HG03575 (cell line): ENCODE results near the gene GOLGA6A.
"Not testable (repeated sequence)": the region's sequence is repeated elsewhere in the genome, so short reads cannot be mapped to it uniquely, and the experiment has no call there.

Experiments used
- ATAC-seq: cut with Tn5 transposase; IDR thresholded peaks from one replicate; pipeline ENCODE4 v1.9.1; 2021; ENCODE audit not compliant: unreplicated experiment, insufficient number of reproducible peaks, low FRiP score; ENCODE audit errors: extremely low read depth

Gene GOLGA6A

DNA sequence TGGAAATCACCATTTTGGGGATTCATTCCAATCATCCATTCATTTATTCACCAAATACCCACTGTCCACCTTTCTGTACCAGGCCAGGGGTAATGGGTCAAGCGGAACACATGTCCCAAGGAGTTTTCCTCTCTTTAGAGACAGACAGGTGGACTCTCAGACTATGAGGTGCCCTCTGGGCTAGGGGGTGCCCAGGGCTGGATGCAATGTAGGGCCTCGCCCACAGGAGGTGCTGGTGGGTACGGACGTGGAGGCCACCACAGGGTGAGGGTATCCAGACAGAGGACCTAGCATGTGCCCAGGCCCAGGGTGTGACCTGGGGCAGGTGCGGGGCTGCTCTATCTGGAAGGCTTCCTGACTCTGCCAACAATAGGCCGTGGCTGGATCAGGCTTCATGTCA is 26.3 kb upstream of the GOLGA6A start:
- not testable (repeated sequence) for ATAC-seq

GRCh38 chr15:74108111-74108510 is 25.8 kb upstream of the GOLGA6A start:
- ATAC-seq = no peak

DNA sequence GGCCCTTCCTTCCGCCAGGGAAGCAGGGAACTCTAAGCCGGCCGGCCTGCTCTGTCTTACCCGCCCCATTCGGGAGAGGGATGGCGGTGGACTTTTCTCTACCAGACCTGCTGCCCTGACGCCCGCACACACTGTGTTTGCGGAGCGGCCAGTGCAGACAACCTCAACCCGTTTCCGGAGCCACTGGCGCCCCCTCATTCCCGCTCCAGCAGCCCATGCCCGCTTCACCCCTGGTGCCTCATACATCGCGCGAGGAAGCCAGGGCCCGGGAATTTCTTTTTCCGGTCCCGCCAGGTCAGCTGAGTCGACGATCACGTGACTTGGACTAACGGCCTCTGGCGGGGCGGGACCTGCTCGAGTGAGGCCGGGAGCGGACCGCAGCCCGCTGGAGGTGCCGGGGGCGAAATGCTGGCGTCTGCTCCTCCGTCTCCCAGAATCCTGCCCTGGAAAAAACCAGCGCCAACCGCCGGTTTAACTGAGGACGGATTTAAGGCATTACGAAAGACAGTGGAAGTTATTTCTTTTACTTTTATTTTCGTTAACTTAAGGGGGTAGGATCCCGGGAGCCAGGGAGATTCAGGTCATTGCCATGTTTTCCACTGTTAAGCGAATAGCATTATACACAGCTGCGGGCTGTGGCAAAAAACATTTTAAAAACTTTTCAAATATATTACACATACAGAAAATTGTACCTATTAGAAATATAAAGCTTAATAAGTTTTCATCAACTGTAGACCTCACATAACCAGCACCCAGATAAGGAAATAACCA is 17.8 kb upstream of the GOLGA6A start:
- ATAC-seq = not testable (repeated sequence)

DNA sequence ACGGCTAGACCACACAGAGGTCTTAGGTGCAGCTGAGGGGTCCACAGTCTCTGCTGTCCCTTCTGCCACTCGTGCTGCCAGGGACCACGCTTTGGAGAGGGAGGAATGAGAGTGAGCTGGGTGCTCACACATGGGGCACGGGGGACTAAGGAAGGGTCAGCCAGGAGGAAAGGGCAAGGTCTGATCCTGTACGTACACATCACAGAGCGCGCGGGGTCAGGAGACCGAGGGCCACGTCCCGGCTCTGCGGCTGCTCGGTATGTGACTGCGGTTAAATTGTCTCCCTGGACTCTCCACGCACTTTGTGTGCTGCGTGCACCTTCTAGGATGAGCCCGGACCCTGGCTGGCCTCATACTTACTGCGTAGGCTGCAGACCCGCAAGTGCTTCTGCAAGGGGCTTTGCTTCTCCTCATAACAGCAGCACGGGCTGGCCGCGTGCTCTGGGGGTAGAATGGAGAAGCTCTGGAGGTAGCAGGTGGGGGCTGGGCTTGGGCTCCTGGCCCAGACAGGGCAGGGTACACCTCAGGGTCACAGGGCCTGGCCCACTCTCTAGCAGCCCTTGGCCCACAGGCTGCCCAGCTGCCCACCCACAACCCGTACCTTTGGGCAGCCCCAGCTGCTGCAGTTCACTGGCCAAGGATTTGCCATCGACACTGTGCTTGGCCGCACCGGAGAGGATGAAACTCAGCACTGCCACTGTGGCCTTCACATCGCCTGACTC is 14.6 kb upstream of the GOLGA6A start:
- not testable (repeated sequence) for ATAC-seq

GRCh38 chr15:74095610-74096009 is 13.3 kb upstream of the GOLGA6A start:
- not testable (repeated sequence) for ATAC-seq

DNA sequence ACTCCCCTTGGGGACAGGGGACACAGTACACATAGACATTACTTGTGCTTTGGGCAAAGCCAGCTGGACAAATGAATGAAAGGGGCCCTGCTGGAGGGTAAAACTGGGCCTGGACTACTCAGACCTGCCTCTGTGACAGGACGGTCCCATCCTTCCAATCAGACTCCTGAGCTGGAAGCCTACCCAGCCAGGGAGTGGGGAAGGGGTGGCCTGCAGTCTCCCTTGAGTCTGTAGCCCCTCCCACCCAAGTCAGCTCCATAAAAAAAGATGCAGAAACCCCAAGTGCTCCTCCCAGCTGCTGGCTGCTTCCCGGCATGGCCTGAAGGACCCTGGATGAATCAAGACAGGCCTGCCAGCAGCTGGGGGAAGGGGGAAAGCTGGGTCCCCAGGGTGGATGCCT is 12.2 kb upstream of the GOLGA6A start:
- not testable (repeated sequence) for ATAC-seq

DNA sequence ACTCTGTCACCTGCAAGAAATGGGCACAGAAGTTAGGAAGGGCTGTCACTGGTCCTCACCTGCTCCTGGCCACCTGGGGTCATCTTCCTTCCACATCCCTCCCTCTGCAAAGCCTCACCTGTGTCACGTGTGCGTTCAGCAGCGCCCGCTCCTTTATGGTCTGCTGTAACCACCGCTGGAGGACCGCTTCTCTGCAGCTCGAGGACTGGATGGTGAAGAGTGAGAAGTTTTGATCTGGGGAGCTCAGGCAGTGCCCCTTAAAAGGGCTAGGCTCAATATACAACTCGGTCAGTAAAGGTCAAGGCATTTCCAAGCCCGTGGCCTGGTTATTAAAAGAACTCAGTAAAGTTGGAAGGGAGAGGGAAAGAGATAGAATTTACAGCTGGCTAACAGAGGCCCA is 6.6 kb downstream of the GOLGA6A start:
- ATAC-seq = not testable (repeated sequence)

- ATAC-seq = not testable (repeated sequence)
Measured at GRCh38 chr15:74072614-74073337, 9.6 kb downstream of the GOLGA6A start.

GRCh38 chr15:74072132-74072531 is 10.2 kb downstream of the GOLGA6A start:
- ATAC-seq = not testable (repeated sequence)

- ATAC-seq = not testable (repeated sequence)
Measured at GRCh38 chr15:74071645-74072044, 10.7 kb downstream of the GOLGA6A start.

DNA sequence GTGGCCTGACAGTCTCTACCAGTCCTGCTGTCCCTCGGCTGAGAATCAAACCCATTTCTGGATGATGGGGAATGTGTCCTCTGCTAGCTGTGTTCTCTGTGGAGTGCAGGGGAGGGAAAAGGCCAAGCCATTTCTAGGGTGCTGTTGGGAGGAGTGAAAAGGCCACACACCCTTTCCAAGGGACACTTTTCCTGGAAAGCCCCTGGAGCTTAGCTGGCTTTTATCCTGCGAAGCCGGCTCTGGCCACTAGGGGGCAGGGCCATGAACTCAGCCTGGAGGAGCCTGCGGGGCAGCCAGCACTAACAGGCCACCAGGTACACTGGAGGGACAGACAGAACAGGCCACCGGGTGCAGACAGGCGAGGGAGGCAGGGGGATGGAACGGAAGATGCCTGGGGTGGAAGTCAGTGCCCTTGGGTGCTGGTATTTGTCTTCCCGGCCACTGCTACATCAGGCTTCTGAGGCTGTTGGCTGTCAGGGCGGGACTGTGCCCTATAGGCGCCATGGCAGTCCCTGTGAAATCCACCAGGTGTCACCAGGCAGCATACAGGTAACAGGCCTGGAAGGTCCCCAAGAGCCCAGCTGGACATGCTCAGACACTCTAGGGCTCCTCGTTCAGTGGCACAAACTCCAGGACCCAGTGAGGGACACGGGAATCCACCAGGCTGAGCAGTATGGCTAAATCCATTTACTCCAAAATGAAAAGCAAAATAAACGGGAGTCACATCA is 16.5 kb downstream of the GOLGA6A start:
- ATAC-seq = not testable (repeated sequence)

- ATAC-seq = not testable (repeated sequence)
Measured at GRCh38 chr15:74064822-74065221, 17.5 kb downstream of the GOLGA6A start.

GRCh38 chr15:74064183-74064582 is 18.2 kb downstream of the GOLGA6A start:
- not testable (repeated sequence) for ATAC-seq

GRCh38 chr15:74063425-74064146 is 18.8 kb downstream of the GOLGA6A start:
- ATAC-seq = not testable (repeated sequence)

- ATAC-seq = no peak
Measured at GRCh38 chr15:74062671-74063070, 19.7 kb downstream of the GOLGA6A start.

DNA sequence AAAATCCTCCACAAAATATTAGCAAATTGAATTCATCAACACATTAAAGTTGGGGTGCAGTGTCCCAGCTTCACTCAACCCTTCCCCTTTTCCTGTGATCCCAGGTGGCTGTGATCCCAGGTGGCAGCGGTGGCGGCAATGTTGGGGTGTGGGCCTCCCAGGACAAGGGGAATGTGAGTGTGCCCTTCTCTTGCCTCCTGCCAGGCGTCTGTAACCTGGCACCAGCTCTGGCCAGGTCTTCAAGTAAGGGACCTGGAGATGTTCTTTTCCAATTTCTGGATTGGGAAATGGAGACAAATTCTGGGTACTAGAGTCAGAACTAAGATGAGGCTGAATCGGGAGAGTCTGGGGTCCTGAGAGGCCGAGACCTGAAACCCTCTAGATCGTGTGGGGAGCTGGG is 20.1 kb downstream of the GOLGA6A start:
- ATAC-seq = no peak

GRCh38 chr15:74060251-74060650 is 22.1 kb downstream of the GOLGA6A start:
- ATAC-seq = no peak

DNA sequence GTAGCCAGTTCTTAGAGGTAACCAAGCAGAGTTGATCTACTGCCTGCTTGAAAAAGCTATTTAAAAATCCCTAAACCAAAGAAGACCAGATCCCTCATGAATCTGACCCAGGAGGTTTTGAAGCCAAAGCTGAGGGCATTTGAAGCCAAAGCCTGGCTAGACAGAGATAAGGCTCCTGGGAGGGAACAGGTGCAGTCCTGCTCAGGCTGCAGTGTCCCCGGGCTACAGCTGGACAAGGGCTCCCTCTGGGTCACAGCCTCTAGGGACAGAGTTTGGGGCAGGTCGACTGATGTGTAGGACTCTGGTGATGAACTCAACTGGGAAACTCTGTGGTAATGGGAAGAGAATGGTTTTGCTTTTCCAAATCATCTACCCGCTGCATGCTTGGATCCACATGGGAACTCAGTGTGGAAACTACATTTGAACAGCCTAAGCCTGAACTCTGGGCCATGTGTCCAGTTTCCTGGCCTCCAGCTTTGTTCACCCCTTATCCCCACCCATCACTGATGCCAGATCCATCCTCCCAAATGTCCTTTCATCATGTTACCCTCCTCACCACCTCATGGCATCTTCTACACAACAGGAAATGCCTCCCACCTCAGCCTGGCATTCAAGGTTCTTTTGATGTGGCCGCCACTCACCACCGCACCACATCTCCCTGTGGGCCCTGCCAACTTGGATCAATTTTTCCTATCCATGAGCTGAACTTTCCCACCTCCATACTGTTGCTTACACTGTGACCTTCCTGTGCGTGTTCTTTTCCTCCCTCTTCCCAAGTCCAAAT is 23.1 kb downstream of the GOLGA6A start:
- not testable (repeated sequence) for ATAC-seq
